Measurements from ENCODE around the gene CHMP1A. TPM values are rescaled to one million over a fixed set of nuclear protein-coding genes. Genes with fewer than 3 reads are reported as not detected.

CHMP1A gene
- total RNA-seq, 1 experiment from 2014 or later = 159 TPM

DNA sequence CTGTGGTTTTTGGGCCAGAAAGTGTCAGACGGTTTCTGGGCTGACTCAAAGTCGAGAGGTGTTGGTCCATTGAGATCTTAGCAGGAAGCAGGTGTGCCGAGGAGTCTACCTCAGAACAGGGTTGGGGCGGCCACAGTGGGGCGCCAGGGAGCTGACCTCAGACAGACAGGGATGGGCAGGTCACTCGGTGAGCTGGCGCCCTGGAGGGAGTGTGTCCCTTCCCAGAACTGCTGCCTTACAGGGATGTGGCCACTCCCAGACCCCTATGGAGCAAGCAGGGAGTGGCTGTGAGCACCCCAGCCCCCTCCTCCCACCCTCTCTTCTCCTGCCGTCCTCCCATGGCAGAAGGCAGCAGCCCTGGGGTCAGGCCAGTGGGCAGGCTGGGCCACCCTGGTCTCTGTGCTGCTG, 58.1 kb downstream of the CHMP1A start:
- no peaks in the 10 kb centered on the region for H3K9me3 ChIP-seq
- Mint-ChIP-seq H3K27ac (ENCODE audit: unreplicated experiment) (no peak overlapping the region), H3K36me3 (ENCODE audit: insufficient read depth, unreplicated experiment) (peaks cover 18% of the 10 kb centered on the region), H3K4me1 (ENCODE audit: low read depth, unreplicated experiment) (no peaks in the 10 kb centered on the region), H3K4me3 (ENCODE audit: unreplicated experiment) (no peak overlapping the region), H3K9me3 (ENCODE audit: unreplicated experiment) (no peaks in the 10 kb centered on the region), H3K27me3 (ENCODE audit: insufficient read depth, unreplicated experiment) (no peaks in the 10 kb centered on the region)
- intact Hi-C loops (cut with micrococcal nuclease; ENCODE audit: unreplicated experiment) = loop anchor here (1.0 kb wide), 1 partner anchor 42 kb away; no protein-coding TSS in a partner anchor
- H3K36me3 ChIP-seq (ENCODE audit: control insufficient read depth, insufficient read depth, low read length) = no peaks in the 10 kb centered on the region
- H3K27me3 ChIP-seq (replicated peaks; ENCODE audit: control insufficient read depth, insufficient read depth, low read length) = no peaks in the 10 kb centered on the region
- CTCF ChIA-PET = interaction anchor here (0.6 to 1.1 kb wide), 6 partner anchors 15 to 91 kb away, joined by 3 to 9 read pairs (median 4); partner anchors contain the start of gene CDK10
- BruUV-seq (replicated peaks) = no TSS peak
- peak; percentile 85 for DNase-seq
- no peak overlapping the region for H3K4me3 ChIP-seq (ENCODE audit: low read depth, low read length)
- POLR2A ChIA-PET = no interaction called here
- TF ChIP-seq CTCF (IDR thresholded peaks at IDR 0.05; ENCODE audit: insufficient read depth in 1 of 2, low read depth in 1 of 2, low read length in 1 of 2, severe bottlenecking in 1 of 2, unreplicated experiment in 1 of 2) = peak; percentile 71 to 83
- H3K4me1 ChIP-seq = no peaks in the 10 kb centered on the region

DNA sequence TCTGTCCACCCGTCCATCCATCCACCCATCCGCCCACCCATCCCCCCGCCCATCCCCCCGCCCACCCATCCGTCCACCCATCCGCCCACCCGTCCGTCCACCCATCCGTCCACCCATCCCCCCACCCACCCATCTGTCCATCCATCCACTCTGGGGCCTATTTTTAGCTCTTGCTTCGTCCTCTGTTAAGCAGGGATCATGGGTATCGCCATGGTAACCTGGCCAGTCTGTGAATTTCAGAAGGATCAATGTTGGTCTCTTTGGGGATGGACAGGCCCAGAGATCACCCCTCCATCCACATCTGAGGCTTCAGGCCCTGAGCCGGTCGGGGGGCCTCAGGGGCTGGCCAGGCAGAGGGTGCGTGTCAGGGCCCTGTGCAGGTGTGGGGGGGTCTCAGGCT, 59.3 kb downstream of the CHMP1A start:
- ChIA-PET CTCF (no interaction called here), POLR2A (no interaction called here)
- no peaks in the 10 kb centered on the region for H3K4me1 ChIP-seq
- H3K36me3 Mint-ChIP-seq (ENCODE audit: insufficient read depth, unreplicated experiment) = peaks cover 30% of the 10 kb centered on the region
- DNase-seq = no peak
- no peak overlapping the region for H3K27ac Mint-ChIP-seq (ENCODE audit: unreplicated experiment)
- no peak overlapping the region for H3K4me3 ChIP-seq (ENCODE audit: low read depth, low read length)
- BruUV-seq (replicated peaks) = no TSS peak
- no peaks in the 10 kb centered on the region for H3K9me3 ChIP-seq
- intact Hi-C loops (cut with micrococcal nuclease; ENCODE audit: unreplicated experiment) = no loop called here
- no peak for TF ChIP-seq CTCF (IDR thresholded peaks at IDR 0.05; ENCODE audit: insufficient read depth in 1 of 2, low read depth in 1 of 2, low read length in 1 of 2, severe bottlenecking in 1 of 2, unreplicated experiment in 1 of 2)
- no peaks in the 10 kb centered on the region for H3K4me1 Mint-ChIP-seq (ENCODE audit: low read depth, unreplicated experiment)
- H3K4me3 Mint-ChIP-seq (ENCODE audit: unreplicated experiment) = no peak overlapping the region
- no peaks in the 10 kb centered on the region for H3K27me3 ChIP-seq (replicated peaks; ENCODE audit: control insufficient read depth, insufficient read depth, low read length)
- H3K27me3 Mint-ChIP-seq (ENCODE audit: insufficient read depth, unreplicated experiment) = no peaks in the 10 kb centered on the region
- no peaks in the 10 kb centered on the region for H3K36me3 ChIP-seq (ENCODE audit: control insufficient read depth, insufficient read depth, low read length)
- H3K9me3 Mint-ChIP-seq (ENCODE audit: unreplicated experiment) = no peaks in the 10 kb centered on the region

GRCh38 chr16:89596957-89597649, 60.4 kb downstream of the CHMP1A start:
- ChIA-PET POLR2A (no interaction called here), CTCF (no interaction called here)

More at GRCh38 chr16:89596957-89597649, 60.4 kb downstream of the CHMP1A start:
- no peak for DNase-seq
- Histone ChIP-seq H3K9me3 (no peaks in the 10 kb centered on the region), H3K27me3 (replicated peaks; ENCODE audit: control insufficient read depth, insufficient read depth, low read length) (no peaks in the 10 kb centered on the region), H3K4me3 (ENCODE audit: low read depth, low read length) (no peak overlapping the region), H3K36me3 (ENCODE audit: control insufficient read depth, insufficient read depth, low read length) (no peaks in the 10 kb centered on the region), H3K4me1 (no peaks in the 10 kb centered on the region)
- Mint-ChIP-seq H3K27me3 (ENCODE audit: insufficient read depth, unreplicated experiment) (no peaks in the 10 kb centered on the region), H3K36me3 (ENCODE audit: insufficient read depth, unreplicated experiment) (peaks cover 36% of the 10 kb centered on the region), H3K9me3 (ENCODE audit: unreplicated experiment) (no peaks in the 10 kb centered on the region), H3K27ac (ENCODE audit: unreplicated experiment) (no peak overlapping the region), H3K4me1 (ENCODE audit: low read depth, unreplicated experiment) (no peaks in the 10 kb centered on the region), H3K4me3 (ENCODE audit: unreplicated experiment) (no peak overlapping the region)
- BruUV-seq (replicated peaks) = no TSS peak
- intact Hi-C loops (cut with micrococcal nuclease; ENCODE audit: unreplicated experiment) = no loop called here
- TF ChIP-seq CTCF (IDR thresholded peaks at IDR 0.05; ENCODE audit: insufficient read depth in 1 of 2, low read depth in 1 of 2, low read length in 1 of 2, severe bottlenecking in 1 of 2, unreplicated experiment in 1 of 2) = no peak

Measured in Caco-2 (cell line).